Measurements from ENCODE around the gene TMEM245. TPM values are rescaled to one million over a fixed set of nuclear protein-coding genes. Genes with fewer than 3 reads are reported as not detected.

The TMEM245 gene
- total RNA-seq, 1 donor from 2014 or later: 40.0 TPM

DNA sequence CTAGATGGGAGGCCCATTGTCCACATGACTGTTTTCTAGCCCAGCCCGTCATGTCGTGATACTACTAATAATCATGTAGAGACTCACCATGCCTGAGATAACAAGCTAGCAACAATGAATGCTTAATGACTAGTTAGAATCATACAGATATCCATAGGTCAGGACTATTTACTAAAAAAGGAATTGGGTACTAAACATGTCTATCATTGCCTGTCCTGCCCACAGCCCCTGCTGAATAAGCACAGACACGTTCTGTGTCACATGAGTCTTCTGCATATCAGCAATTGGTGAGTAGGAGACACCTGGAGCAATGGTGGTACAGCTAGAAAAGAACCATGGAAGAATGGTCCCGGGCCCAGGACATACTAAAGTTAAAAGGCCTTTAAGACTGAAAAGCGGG is 29.3 kb upstream of the TMEM245 start:
- no peak for TF ChIP-seq CTCF (IDR thresholded peaks at IDR 0.05)
- Mint-ChIP-seq H3K27ac (ENCODE audit: unreplicated experiment) (no peak overlapping the region), H3K4me1 (ENCODE audit: unreplicated experiment) (peaks cover under 1% of the 10 kb centered on the region), H3K4me3 (ENCODE audit: unreplicated experiment) (no peak overlapping the region), H3K36me3 (ENCODE audit: unreplicated experiment) (no peaks in the 10 kb centered on the region), H3K9me3 (ENCODE audit: unreplicated experiment) (peaks cover 6% of the 10 kb centered on the region), H3K27me3 (ENCODE audit: unreplicated experiment) (peaks cover 11% of the 10 kb centered on the region)
- no peak for DNase-seq (ENCODE audit: extremely low spot score, unreplicated experiment)

DNA sequence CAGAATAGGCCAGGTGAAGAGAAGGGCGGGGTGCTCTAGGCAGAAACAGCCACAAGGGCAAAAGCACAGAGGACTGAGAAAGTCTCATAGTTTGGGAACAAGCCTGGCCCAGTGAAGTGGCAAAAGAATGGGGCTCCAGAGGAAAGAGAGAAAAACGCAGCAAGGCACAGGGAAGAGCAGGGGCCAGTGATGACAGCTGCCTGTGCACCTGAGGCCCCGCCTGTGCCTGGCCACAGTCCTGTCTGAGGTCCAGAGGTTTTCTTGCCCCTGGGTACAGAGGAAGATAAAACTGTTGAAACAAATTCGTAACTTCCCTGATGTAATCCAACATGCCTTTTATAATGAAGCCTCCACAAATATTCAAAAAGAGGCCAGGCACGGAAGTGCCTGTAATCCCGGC is 25.3 kb upstream of the TMEM245 start:
- no peak for TF ChIP-seq CTCF (IDR thresholded peaks at IDR 0.05)
- Mint-ChIP-seq H3K27me3 (ENCODE audit: unreplicated experiment) (peaks cover 11% of the 10 kb centered on the region), H3K36me3 (ENCODE audit: unreplicated experiment) (no peaks in the 10 kb centered on the region), H3K9me3 (ENCODE audit: unreplicated experiment) (no peaks in the 10 kb centered on the region), H3K27ac (ENCODE audit: unreplicated experiment) (no peak overlapping the region), H3K4me1 (ENCODE audit: unreplicated experiment) (peaks cover 3% of the 10 kb centered on the region), H3K4me3 (ENCODE audit: unreplicated experiment) (no peak overlapping the region)
- no peak for DNase-seq (ENCODE audit: extremely low spot score, unreplicated experiment)

DNA sequence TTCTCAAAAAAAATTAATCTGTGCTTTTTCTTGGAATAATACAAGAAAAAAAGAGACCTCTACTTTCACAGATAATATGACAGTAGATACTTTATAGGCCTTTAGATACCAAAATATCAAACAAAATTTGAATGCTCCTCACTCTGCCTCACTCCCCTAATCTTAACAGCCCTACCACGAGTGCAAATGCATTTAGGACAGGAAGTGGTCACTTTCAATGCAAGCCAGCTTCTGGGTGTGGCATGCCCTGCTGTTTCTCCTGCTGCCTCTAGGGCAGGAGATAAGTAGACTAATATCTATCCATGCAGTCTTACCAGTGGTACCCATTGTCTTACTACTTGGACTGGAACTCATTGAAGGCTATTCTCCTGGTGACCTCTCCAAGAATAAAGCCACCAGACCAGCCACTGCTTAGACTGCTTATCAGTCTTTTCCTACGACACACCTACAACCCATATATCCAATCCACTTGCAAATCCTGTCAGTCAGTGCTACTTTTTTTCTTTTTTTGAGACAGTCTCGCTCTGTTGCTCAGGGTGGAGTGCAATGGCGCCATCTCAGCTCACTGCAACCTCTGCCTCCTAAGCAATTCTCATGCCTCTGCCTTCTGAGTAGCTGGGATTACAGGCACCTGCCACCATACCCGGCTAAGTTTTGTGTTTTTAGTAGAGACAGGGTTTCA is 24.3 kb upstream of the TMEM245 start:
- Mint-ChIP-seq H3K27me3 (ENCODE audit: unreplicated experiment) (peaks cover 11% of the 10 kb centered on the region), H3K9me3 (ENCODE audit: unreplicated experiment) (no peaks in the 10 kb centered on the region), H3K27ac (ENCODE audit: unreplicated experiment) (no peak overlapping the region), H3K4me3 (ENCODE audit: unreplicated experiment) (no peak overlapping the region), H3K4me1 (ENCODE audit: unreplicated experiment) (peaks cover 3% of the 10 kb centered on the region), H3K36me3 (ENCODE audit: unreplicated experiment) (no peaks in the 10 kb centered on the region)
- TF ChIP-seq CTCF (IDR thresholded peaks at IDR 0.05): peak; percentile 36
- no peak for DNase-seq (ENCODE audit: extremely low spot score, unreplicated experiment)

GRCh38 chr9:109141375-109141774 is 21.6 kb upstream of the TMEM245 start:
- Mint-ChIP-seq H3K36me3 (ENCODE audit: unreplicated experiment) (no peaks in the 10 kb centered on the region), H3K27ac (ENCODE audit: unreplicated experiment) (no peak overlapping the region), H3K4me1 (ENCODE audit: unreplicated experiment) (peaks cover 3% of the 10 kb centered on the region), H3K9me3 (ENCODE audit: unreplicated experiment) (no peaks in the 10 kb centered on the region), H3K4me3 (ENCODE audit: unreplicated experiment) (no peak overlapping the region), H3K27me3 (ENCODE audit: unreplicated experiment) (peaks cover 2% of the 10 kb centered on the region)
- no peak for TF ChIP-seq CTCF (IDR thresholded peaks at IDR 0.05)
- no peak for DNase-seq (ENCODE audit: extremely low spot score, unreplicated experiment)

GRCh38 chr9:109139851-109140250 is 20.1 kb upstream of the TMEM245 start:
- peaks cover 3% of the 10 kb centered on the region for H3K4me1 Mint-ChIP-seq (ENCODE audit: unreplicated experiment)
- no peak overlapping the region for H3K27ac Mint-ChIP-seq (ENCODE audit: unreplicated experiment)
- H3K27me3 Mint-ChIP-seq (ENCODE audit: unreplicated experiment): peaks cover 2% of the 10 kb centered on the region
- H3K4me3 Mint-ChIP-seq (ENCODE audit: unreplicated experiment): no peak overlapping the region
- no peaks in the 10 kb centered on the region for H3K36me3 Mint-ChIP-seq (ENCODE audit: unreplicated experiment)
- no peaks in the 10 kb centered on the region for H3K9me3 Mint-ChIP-seq (ENCODE audit: unreplicated experiment)
- TF ChIP-seq CTCF (IDR thresholded peaks at IDR 0.05): no peak
- DNase-seq (ENCODE audit: extremely low spot score, unreplicated experiment): no peak

All from osteocyte (in vitro differentiated cells).